Natural killer cell (primary cell): ENCODE results near the gene DRD2. TPM values are rescaled to one million over a fixed set of nuclear protein-coding genes. Genes with fewer than 3 reads are reported as not detected.

Experiments used
- ATAC-seq, 3 donors: fragments of 150-1000 bp in 2 of 3; fragments of 200-7000 bp in 1 of 3; cut with Tn5 transposase; 1 replicate in 1 of 3; 2 replicates in 2 of 3; pipeline ENCODE4 v1.10.0; 2021; ENCODE audit warnings: mild to moderate bottlenecking in 2 of 3, moderate library complexity in 2 of 3
- DNase-seq, 2 donors: peaks; one replicate each; pipeline versions ENCODE4 v3.0.0 to v3.0.0-alpha.2; 2013 to 2021; ENCODE audit warnings: mixed read lengths in 1 of 2
- H3K27ac ChIP-seq: one replicate; pipeline ENCODE4 v1.5.1; 2013; ENCODE audit warnings: mild to moderate bottlenecking, low read length
- H3K27me3 ChIP-seq: one replicate; pipeline ENCODE4 v1.6.1; 2013; ENCODE audit warnings: low read length; ENCODE audit not compliant: control insufficient read depth, insufficient read depth
- H3K36me3 ChIP-seq: one replicate; pipeline ENCODE4 v1.6.1; 2013; ENCODE audit warnings: low read length; ENCODE audit not compliant: control insufficient read depth, insufficient read depth
- H3K4me1 ChIP-seq: one replicate; pipeline ENCODE4 v1.6.1; 2013; ENCODE audit warnings: low read length; ENCODE audit not compliant: control insufficient read depth, insufficient read depth
- H3K4me3 ChIP-seq: one replicate; pipeline ENCODE4 v1.5.1; 2013; ENCODE audit warnings: low read length
- H3K9me3 ChIP-seq: one replicate; pipeline ENCODE4 v1.6.1; 2013; ENCODE audit warnings: low read length; ENCODE audit not compliant: control insufficient read depth, insufficient read depth
- H3K27ac Mint-ChIP-seq, 2 donors: one replicate each; pipeline ENCODE4 v1.8.0; 2022; ENCODE audit warnings: mild to moderate bottlenecking in 2 of 2, mixed read lengths in 2 of 2, moderate library complexity in 1 of 2
- H3K27me3 Mint-ChIP-seq, 2 donors: one replicate each; pipeline ENCODE4 v1.8.0; 2022; ENCODE audit warnings: low read depth in 2 of 2, mixed read lengths in 2 of 2
- H3K36me3 Mint-ChIP-seq: one replicate; pipeline ENCODE4 v1.8.0; 2022; ENCODE audit warnings: mixed read lengths
- H3K4me1 Mint-ChIP-seq, 2 donors: one replicate each; pipeline ENCODE4 v1.8.0; 2022; ENCODE audit warnings: mixed read lengths in 2 of 2
- H3K4me3 Mint-ChIP-seq: one replicate; pipeline ENCODE4 v1.8.0; 2022; ENCODE audit warnings: mild to moderate bottlenecking, moderate library complexity, mixed read lengths
- H3K9me3 Mint-ChIP-seq, 2 donors: one replicate each; pipeline ENCODE4 v1.8.0; 2022; ENCODE audit warnings: mixed read lengths in 2 of 2
- CTCF ChIP-seq: fragments of 200-600 bp; IDR thresholded peaks from one replicate; pipeline ENCODE4 v1.8.0; 2022; ENCODE audit warnings: antibody characterized with exemption
- WGBS: methylation state at CpG from one replicate; pipeline ENCODE4 v1.1.7; 2013; ENCODE audit warnings: missing lambda C conversion rate; ENCODE audit not compliant: insufficient coverage; 5-methylcytosine and 5-hydroxymethylcytosine counted together
- intact Hi-C: fragments of 100-400 bp; cut with micrococcal nuclease; formaldehyde crosslinking; loops from one replicate; pipeline ENCODE4 v1.14.2; 2022
- total RNA-seq, 4 donors: library from RNA; stranded (reverse); fragments of 120-200 nt in 1 of 4; gene quantifications; one replicate each; pipeline versions ENCODE4 v1.2.3 to v1.2.4, GENCODE V29; 2013 to 2022

DRD2 gene
- total RNA-seq, 3 donors from 2014 or later (not counting 1 experiment from before 2014, with no cell fraction given), result not detected

DNA sequence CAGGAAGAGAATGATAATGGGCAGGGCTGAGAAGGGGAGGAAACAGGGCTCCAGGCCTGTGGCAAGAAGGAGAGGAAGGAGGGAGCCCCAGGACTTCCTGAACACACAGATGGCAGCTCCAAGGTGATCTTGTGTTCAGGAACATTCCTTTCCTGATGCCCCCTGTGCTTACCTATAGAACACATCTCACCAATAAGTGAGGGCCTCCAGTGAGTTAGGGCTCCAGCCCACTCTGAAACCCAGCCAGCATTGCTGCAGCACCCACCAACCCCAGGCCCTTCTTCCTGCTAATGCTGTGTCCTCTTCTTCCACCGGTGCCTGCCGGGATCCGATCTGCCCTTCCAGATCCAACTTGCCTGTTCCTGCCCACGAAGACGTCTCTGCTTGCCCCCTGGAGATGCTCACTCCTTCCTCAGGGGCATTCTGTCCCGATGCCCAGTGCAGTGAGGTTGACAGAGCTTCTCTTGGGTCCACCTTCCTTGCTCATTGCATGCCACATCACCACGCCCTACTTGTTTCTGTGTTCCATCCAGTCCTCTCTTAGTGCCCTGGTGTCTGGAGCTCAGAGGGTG lies 70.3 kb downstream of the DRD2 start:
- Histone ChIP-seq H3K9me3 (no peaks in the 10 kb centered on the region), H3K4me1 (no peaks in the 10 kb centered on the region), H3K27ac (no peak overlapping the region), H3K36me3 (no peaks in the 10 kb centered on the region), H3K27me3 (no peaks in the 10 kb centered on the region), H3K4me3 (no peak overlapping the region)
- 85% methylated on average over 7 of the region's 7 CpGs for WGBS
- no peak for DNase-seq
- no peaks in the 10 kb centered on the region for H3K9me3 Mint-ChIP-seq
- H3K4me1 Mint-ChIP-seq, result no peaks in the 10 kb centered on the region
- peaks cover 0 to 9% of the 10 kb centered on the region in 2 donors for H3K27me3 Mint-ChIP-seq
- no peaks in the 10 kb centered on the region for H3K36me3 Mint-ChIP-seq
- intact Hi-C loops, result no loop called here
- no peak overlapping the region for H3K27ac Mint-ChIP-seq
- ATAC-seq, result no peak
- no peak for TF ChIP-seq CTCF
- H3K4me3 Mint-ChIP-seq, result no peak overlapping the region

DNA sequence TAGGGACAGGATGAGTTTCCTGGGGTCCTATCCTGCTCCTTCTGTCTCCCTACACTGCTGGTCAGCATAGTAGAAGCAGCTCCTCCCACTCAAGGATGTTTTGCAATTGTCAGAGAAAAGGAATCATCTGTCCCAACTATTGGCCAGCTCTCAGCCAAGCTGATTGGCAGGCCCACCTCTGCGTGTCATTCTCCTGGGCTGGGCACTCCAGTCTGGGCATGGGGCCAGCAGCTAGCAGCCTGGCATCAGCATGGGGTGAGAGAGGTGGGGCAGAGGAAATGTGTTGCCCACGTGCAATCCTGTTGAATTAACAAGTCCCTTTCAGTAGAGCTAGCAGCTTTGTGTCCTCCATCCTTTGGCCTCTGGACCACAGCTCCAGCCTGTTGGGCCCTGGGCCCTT lies 73.5 kb downstream of the DRD2 start:
- intact Hi-C loops, result no loop called here
- no peaks in the 10 kb centered on the region for H3K4me1 ChIP-seq
- H3K27me3 ChIP-seq, result no peaks in the 10 kb centered on the region
- Mint-ChIP-seq H3K27ac (no peak overlapping the region), H3K9me3 (no peaks in the 10 kb centered on the region), H3K4me1 (no peaks in the 10 kb centered on the region), H3K4me3 (no peak overlapping the region), H3K27me3 (peaks cover 0 to 6% of the 10 kb centered on the region in 2 donors), H3K36me3 (no peaks in the 10 kb centered on the region)
- H3K36me3 ChIP-seq, result no peaks in the 10 kb centered on the region
- no peak overlapping the region for H3K4me3 ChIP-seq
- H3K9me3 ChIP-seq, result no peaks in the 10 kb centered on the region
- TF ChIP-seq CTCF, result no peak
- DNase-seq (no peak), ATAC-seq (no peak)
- H3K27ac ChIP-seq, result no peak overlapping the region
- 5% methylated on average over 2 of the region's 2 CpGs for WGBS

DNA sequence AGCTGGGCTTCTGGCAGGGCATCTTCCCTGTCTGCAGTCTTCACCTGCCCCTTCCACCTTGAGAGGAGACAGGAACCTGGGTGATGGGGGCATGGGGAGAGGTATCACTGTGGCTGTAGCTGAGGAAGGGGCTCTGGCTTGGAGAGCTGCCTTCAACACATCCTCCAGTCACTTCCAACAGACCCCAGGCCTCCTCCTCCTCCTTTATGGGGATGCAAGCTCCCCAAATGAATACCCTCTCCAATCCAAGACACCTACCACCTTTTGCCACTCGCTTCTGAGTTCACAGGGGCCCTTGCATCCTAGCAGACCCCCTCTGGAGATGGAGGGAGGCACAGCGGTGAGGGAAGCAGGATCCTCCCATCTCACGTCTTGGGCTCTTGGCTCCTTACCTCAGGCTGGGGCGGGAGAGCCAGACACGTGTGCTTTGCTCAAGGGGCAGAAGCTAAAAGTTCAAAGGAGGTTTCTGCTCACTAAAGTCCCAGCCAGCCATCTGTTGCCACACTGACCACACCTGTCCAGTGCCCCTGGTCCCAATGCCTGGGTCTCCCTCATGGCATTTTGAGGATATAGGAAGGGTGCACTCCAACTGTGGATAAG lies 74.5 kb downstream of the DRD2 start:
- no peak for DNase-seq
- peaks cover 0 to 6% of the 10 kb centered on the region in 2 donors for H3K27me3 Mint-ChIP-seq
- no peaks in the 10 kb centered on the region for H3K4me1 Mint-ChIP-seq
- ATAC-seq, result no peak
- TF ChIP-seq CTCF, result no peak
- no peaks in the 10 kb centered on the region for H3K27me3 ChIP-seq
- H3K27ac Mint-ChIP-seq, result no peak overlapping the region
- H3K9me3 Mint-ChIP-seq, result no peaks in the 10 kb centered on the region
- H3K36me3 Mint-ChIP-seq, result no peaks in the 10 kb centered on the region
- H3K36me3 ChIP-seq, result no peaks in the 10 kb centered on the region
- H3K4me1 ChIP-seq, result no peaks in the 10 kb centered on the region
- intact Hi-C loops, result no loop called here
- H3K27ac ChIP-seq, result no peak overlapping the region
- H3K4me3 ChIP-seq, result no peak overlapping the region
- H3K4me3 Mint-ChIP-seq, result no peak overlapping the region
- WGBS, result 74% methylated on average over 5 of the region's 5 CpGs
- no peaks in the 10 kb centered on the region for H3K9me3 ChIP-seq
